DMS53 treated with DMSO at 0.1 percent for 48 hours (cell line): ENCODE results near the gene TRPM2.

Experiments
- DNase-seq: peaks from one replicate; lab custom pipeline; 2025; ENCODE audit not compliant: unreplicated experiment; lab: John Stamatoyannopoulos, UW

Gene TRPM2

GRCh38 chr21:44321846-44322450, 31.5 kb upstream of the TRPM2 start:
- no peak for DNase-seq

GRCh38 chr21:44322621-44323325, 30.6 kb upstream of the TRPM2 start:
- DNase-seq: no peak

- no peak for DNase-seq
Measured at GRCh38 chr21:44323591-44323990, 29.8 kb upstream of the TRPM2 start.

GRCh38 chr21:44324106-44324853, 29.1 kb upstream of the TRPM2 start:
- no peak for DNase-seq

GRCh38 chr21:44324854-44325107, 28.6 kb upstream of the TRPM2 start:
- no peak for DNase-seq

GRCh38 chr21:44325386-44326271, 27.8 kb upstream of the TRPM2 start:
- no peak for DNase-seq

GRCh38 chr21:44326272-44326647, 27.2 kb upstream of the TRPM2 start:
- no peak for DNase-seq

GRCh38 chr21:44326716-44327602, 26.5 kb upstream of the TRPM2 start:
- no peak for DNase-seq

- DNase-seq: no peak
Measured at GRCh38 chr21:44327603-44327974, 25.8 kb upstream of the TRPM2 start.

- no peak for DNase-seq
Measured at GRCh38 chr21:44328242-44328895, 25.1 kb upstream of the TRPM2 start.

- DNase-seq: no peak
Measured at GRCh38 chr21:44329086-44329889, 24.1 kb upstream of the TRPM2 start.

- DNase-seq: no peak
Measured at GRCh38 chr21:44329971-44330681, 23.3 kb upstream of the TRPM2 start.

- no peak for DNase-seq
Measured at GRCh38 chr21:44330698-44331097, 22.7 kb upstream of the TRPM2 start.

- DNase-seq: no peak
Measured at GRCh38 chr21:44331209-44331608, 22.2 kb upstream of the TRPM2 start.

- no peak for DNase-seq
Measured at GRCh38 chr21:44331650-44332307, 21.6 kb upstream of the TRPM2 start.

- DNase-seq: no peak
Measured at GRCh38 chr21:44332383-44332782, 21.0 kb upstream of the TRPM2 start.

- DNase-seq: no peak
Measured at GRCh38 chr21:44332965-44333364, 20.5 kb upstream of the TRPM2 start.
